Esophagus squamous epithelium (tissue), 4 donors: ENCODE results near the gene HBQ1.

Experiments used
- POLR2A ChIP-seq, 4 donors: fragments of 450-650 bp; IDR thresholded peaks; one replicate each; pipeline ENCODE4 v1.6.1; 2017; ENCODE audit warnings: antibody characterized with exemption in 4 of 4, mild to moderate bottlenecking in 4 of 4, moderate library complexity in 3 of 4
- TF ChIP-seq, protein P1 (sequence below), 6 experiments: fragments of 450-650 bp in 4 of 6; fragments of 200-600 bp in 2 of 6; sonication (generic) in 2 of 6; IDR thresholded peaks; one replicate each; pipeline ENCODE4 v1.5.1; 2016 to 2019; ENCODE audit warnings: antibody characterized with exemption in 6 of 6, mild to moderate bottlenecking in 4 of 6, moderate library complexity in 4 of 6

DNA sequence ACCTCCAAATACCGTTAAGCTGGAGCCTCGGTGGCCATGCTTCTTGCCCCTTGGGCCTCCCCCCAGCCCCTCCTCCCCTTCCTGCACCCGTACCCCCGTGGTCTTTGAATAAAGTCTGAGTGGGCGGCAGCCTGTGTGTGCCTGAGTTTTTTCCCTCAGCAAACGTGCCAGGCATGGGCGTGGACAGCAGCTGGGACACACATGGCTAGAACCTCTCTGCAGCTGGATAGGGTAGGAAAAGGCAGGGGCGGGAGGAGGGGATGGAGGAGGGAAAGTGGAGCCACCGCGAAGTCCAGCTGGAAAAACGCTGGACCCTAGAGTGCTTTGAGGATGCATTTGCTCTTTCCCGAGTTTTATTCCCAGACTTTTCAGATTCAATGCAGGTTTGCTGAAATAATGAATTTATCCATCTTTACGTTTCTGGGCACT lies 2.9 kb upstream of the HBQ1 start:
- TF ChIP-seq, protein P1, sequence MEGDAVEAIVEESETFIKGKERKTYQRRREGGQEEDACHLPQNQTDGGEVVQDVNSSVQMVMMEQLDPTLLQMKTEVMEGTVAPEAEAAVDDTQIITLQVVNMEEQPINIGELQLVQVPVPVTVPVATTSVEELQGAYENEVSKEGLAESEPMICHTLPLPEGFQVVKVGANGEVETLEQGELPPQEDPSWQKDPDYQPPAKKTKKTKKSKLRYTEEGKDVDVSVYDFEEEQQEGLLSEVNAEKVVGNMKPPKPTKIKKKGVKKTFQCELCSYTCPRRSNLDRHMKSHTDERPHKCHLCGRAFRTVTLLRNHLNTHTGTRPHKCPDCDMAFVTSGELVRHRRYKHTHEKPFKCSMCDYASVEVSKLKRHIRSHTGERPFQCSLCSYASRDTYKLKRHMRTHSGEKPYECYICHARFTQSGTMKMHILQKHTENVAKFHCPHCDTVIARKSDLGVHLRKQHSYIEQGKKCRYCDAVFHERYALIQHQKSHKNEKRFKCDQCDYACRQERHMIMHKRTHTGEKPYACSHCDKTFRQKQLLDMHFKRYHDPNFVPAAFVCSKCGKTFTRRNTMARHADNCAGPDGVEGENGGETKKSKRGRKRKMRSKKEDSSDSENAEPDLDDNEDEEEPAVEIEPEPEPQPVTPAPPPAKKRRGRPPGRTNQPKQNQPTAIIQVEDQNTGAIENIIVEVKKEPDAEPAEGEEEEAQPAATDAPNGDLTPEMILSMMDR (IDR thresholded peaks at IDR 0.05) = no peak
- TF ChIP-seq POLR2A (IDR thresholded peaks at IDR 0.05) = no peak
